T-helper 2 cell treated with Interferon-gamma antibody and Interleukin-4, amounts not matched to agents 5 μg/mL and 100 μg/mL, for 36 hours (primary cell): Measurements from ENCODE around the gene UQCRC1.
"Not testable (repeated sequence)": the region's sequence is repeated elsewhere in the genome, so short reads cannot be mapped to it uniquely, and the experiment has no call there.

Experiments
- DNase-seq: peaks from one replicate; pipeline ENCODE4 v3.0.0; 2021; ENCODE audit warnings: low spot score
- H3K27ac Mint-ChIP-seq: one replicate; pipeline ENCODE4 v1.8.0; 2021; ENCODE audit warnings: mild to moderate bottlenecking, mixed read lengths
- H3K27me3 Mint-ChIP-seq: one replicate; pipeline ENCODE4 v1.8.0; 2021; ENCODE audit warnings: low read depth, mixed read lengths
- H3K36me3 Mint-ChIP-seq: one replicate; pipeline ENCODE4 v1.8.0; 2021; ENCODE audit warnings: low read depth, mixed read lengths
- H3K4me1 Mint-ChIP-seq: one replicate; pipeline ENCODE4 v1.8.0; 2021; ENCODE audit warnings: low read depth, mixed read lengths
- H3K4me3 Mint-ChIP-seq: one replicate; pipeline ENCODE4 v1.8.0; 2022; ENCODE audit warnings: mild to moderate bottlenecking, moderate library complexity, mixed read lengths
- H3K9me3 Mint-ChIP-seq: one replicate; pipeline ENCODE4 v1.8.0; 2021; ENCODE audit warnings: mixed read lengths

The UQCRC1 gene

DNA sequence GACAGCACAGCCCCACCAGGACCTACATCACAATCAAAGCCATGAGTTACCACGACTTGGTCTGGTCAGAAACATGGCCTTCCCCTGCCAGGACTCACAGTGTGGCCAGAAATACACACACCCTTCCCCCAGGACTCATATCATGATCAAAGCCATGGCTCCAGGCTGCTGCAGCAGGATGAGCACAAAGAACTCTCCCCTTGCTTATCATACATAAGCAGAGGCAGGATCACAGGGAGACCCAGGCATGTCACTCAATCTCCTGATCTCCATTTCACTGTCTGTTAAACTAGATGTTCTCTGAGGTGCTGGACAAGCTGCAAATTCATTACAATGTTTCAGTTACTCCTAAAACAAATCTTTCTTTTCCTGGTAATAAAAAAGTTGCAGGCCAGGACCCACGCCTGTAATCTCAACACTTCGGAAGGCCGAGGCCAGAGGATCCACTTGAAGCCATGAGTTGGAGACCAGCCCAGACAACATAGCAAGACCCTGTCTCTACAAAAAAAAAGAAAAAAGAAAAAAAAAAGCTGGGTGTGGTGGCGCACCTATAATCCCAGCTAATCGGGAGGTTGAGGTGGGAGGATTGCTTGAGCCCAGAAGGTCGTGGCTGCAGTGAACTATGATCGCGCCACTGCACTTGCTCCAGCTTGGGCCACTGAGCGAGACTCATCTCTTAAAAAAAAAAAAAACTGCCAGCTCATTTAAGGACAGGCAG is 54.1 kb downstream of the UQCRC1 start:
- peaks cover 36% of the 10 kb centered on the region for H3K4me1 Mint-ChIP-seq
- H3K27ac Mint-ChIP-seq, result peak overlapping the region; percentile 56

DNA sequence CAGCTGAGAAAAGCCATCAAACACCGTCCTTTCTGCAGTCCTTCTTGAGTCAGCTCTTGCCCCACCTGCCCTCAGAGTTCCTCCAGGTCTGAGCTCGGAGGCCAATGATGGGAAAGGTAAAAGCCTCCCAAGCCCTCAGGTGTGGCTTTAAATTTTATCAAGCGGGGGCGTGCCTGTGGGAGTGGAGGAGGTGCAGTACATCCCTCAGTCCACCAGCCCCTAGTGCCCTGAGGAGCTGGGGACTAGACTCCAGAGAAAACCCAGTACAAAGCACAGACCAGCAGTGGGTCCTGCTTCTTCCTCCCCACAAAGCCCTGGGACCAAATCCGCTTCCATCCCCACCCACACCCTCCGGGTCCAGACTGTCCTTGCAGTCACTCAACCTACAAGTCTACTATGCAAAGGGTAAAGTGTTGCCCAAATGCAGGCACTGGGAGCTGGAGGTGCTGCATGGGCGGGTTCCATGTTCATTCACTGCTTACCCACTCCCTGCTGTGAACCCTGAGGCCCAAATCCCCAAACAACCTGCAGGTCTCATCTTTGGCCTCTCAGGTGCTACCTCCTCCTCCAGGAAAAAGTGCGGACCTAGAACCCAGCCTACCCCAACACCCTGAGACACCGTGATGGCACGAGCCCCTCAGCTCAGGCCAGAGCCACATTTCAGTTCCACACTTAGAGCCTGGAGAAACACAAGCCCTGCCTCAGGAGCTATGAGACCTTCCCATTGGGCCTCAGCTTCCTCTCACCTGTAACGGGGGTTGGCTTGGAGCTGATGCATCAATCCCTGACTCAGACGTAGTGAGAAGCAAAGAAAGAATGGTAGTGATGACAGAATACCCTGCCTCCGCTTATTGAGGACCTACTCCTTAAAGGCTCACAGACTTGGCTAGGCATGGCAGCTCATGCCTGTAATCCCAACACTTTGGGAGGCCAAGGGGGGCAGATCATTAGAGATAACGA is 55.3 kb downstream of the UQCRC1 start:
- Mint-ChIP-seq H3K4me3 (peak overlapping the region; percentile 89), H3K36me3 (peaks cover 23% of the 10 kb centered on the region), H3K9me3 (no peaks in the 10 kb centered on the region), H3K27me3 (no peaks in the 10 kb centered on the region), H3K27ac (no peak overlapping the region), H3K4me1 (peaks cover 32% of the 10 kb centered on the region)
- DNase-seq, result no peak

More for the DNA sequence above, 54.1 kb downstream of the UQCRC1 start:
- no peaks in the 10 kb centered on the region for H3K9me3 Mint-ChIP-seq
- DNase-seq, result no peak
- peaks cover 23% of the 10 kb centered on the region for H3K36me3 Mint-ChIP-seq
- H3K27me3 Mint-ChIP-seq, result no peaks in the 10 kb centered on the region
- H3K4me3 Mint-ChIP-seq, result peak overlapping the region; percentile 89

DNA sequence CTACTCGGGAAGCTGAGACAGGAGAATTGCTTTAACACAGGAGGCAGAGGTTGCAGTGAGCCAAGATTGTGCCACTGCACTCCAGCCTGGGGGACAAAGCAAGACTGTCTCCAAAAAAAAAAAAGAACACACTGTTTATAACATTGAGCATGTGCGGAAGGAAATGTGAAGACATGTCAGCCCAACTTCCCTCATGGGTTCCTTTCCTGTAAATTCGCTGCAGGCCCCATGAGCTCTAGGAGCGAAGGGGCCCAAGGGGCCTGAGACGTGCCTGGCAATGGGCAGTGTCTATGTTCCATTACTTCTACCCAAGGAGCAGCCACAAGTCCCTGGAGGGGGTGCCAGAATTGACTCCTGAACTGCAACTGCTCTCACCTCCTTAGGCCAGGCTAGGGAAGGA is 56.1 kb downstream of the UQCRC1 start:
- DNase-seq, result no peak
- Mint-ChIP-seq H3K9me3 (no peaks in the 10 kb centered on the region), H3K27me3 (no peaks in the 10 kb centered on the region), H3K4me3 (no peak overlapping the region), H3K36me3 (peaks cover 28% of the 10 kb centered on the region), H3K27ac (no peak overlapping the region), H3K4me1 (peaks cover 30% of the 10 kb centered on the region)

DNA sequence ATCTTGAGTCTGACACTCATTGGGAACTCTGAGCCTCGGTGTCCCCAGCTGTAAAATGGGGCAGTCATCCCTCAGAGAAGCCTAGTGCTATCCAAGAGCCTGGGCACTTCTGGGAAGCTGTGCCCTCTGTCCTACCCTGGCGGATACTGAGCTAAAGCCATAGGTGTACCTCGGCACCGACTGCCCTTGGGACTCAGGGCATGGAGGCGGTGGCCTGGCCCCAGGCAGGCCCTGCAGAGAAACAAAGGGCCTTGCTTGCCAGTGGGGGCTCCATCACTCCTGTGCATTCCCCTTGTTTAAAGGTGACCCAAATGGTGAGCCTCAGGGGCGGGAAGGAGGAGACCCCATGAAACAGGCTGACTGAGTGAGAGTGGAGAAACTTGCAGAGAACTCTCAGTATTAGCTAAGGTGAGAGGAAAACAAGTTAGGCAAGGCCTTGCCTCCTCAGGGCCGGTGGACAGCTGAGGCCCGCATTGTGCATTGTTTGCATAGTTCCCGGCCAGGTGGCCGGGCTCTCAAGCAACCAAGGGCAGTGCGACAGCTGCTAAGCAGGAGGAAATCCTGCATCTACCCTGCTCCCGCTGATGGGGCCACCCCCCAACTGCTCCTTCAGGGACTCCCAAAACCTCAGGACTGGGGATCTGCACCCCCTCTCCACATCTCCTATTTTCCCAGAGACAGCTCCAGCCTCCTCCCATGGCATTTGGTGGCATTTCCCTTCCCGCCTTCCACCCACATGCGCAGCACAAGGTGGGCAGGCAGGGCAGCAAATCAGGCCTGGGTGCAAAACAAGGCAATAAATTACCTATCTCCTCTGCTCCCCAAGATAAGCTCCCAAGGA is 57.1 kb downstream of the UQCRC1 start:
- Mint-ChIP-seq H3K27me3 (no peaks in the 10 kb centered on the region), H3K9me3 (no peaks in the 10 kb centered on the region), H3K4me1 (peaks cover 27% of the 10 kb centered on the region), H3K36me3 (peaks cover 34% of the 10 kb centered on the region), H3K4me3 (no peak overlapping the region), H3K27ac (no peak overlapping the region)
- DNase-seq, result no peak

DNA sequence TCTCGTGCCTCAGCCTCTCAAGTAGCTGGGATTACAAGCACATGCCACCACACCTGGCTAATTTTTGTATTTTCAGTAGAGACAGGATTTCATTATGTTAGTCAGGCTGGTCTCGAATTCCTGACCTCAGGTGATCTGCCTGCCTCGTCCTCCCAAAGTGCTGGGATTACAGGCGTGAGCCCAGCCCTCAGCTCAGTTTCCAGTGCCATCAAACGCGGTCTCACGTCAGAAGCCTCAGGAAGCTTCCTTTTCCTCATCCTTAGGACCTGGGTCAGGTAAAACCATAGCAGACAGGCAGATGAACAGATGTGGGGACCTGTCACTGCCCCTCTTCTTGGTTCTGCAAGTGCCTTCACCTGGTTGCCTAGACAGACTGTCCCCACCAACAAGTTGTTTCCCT is 57.8 kb downstream of the UQCRC1 start:
- not testable (repeated sequence) for H3K4me3 Mint-ChIP-seq, H3K27ac Mint-ChIP-seq, H3K27me3 Mint-ChIP-seq, DNase-seq, H3K9me3 Mint-ChIP-seq
- peaks cover 27% of the 10 kb centered on the region for H3K4me1 Mint-ChIP-seq
- H3K36me3 Mint-ChIP-seq, result peaks cover 37% of the 10 kb centered on the region
